ENCODE data around the gene CCSER1. TPM values are rescaled to one million over a fixed set of nuclear protein-coding genes. Genes with fewer than 3 reads are reported as not detected.

CCSER1 gene
- total RNA-seq, 1 experiment from 2014 or later = 0.05 TPM

- ATAC-seq (no peak), DNase-seq (ENCODE audit: low read depth, low spot score) (no peak)
- no TSS peak for BruUV-seq (replicated peaks)
- intact Hi-C loops (cut with micrococcal nuclease; ENCODE audit: unreplicated experiment) = no loop called here
- Histone ChIP-seq H3K4me1 (ENCODE audit: control insufficient read depth, insufficient read depth, low read length) (no peaks in the 10 kb centered on the region), H3K9me3 (ENCODE audit: control insufficient read depth, insufficient read depth, low read depth, low read length) (no peaks in the 10 kb centered on the region), H3K36me3 (ENCODE audit: control insufficient read depth, insufficient read depth, low read length) (no peaks in the 10 kb centered on the region), H3K27me3 (ENCODE audit: control insufficient read depth, insufficient read depth, low read length) (no peaks in the 10 kb centered on the region), H3K27ac (ENCODE audit: low read length) (no peak overlapping the region), H3K4me3 (ENCODE audit: low read depth in 2 of 2, low read length in 2 of 2) (no peak overlapping the region)
- CTCF ChIA-PET = no interaction called here
- POLR2A ChIA-PET = no interaction called here
- no peak for TF ChIP-seq TCF7L2 (IDR thresholded peaks at IDR 0.05; ENCODE audit: low read depth, low read length)
- TF ChIP-seq POLR2AphosphoS5 (IDR thresholded peaks at IDR 0.05; ENCODE audit: low read depth, low read length) = no peak
- TF ChIP-seq CTCF (IDR thresholded peaks at IDR 0.05) = no peak
- TF ChIP-seq SIN3A (IDR thresholded peaks at IDR 0.05; ENCODE audit: borderline replicate concordance, insufficient read depth, low read depth, low read length) = no peak
- TF ChIP-seq REST (IDR thresholded peaks at IDR 0.05; ENCODE audit: insufficient read depth in 1 of 2, low read depth in 2 of 2, low read length in 1 of 2) = no peak
- in situ Hi-C loops (cut with HindIII; ENCODE audit: low pct_unique_long_range_greater_than_20kb, low sequenced_read_pairs) = no loop called here
These were observed 493.9 kb downstream of the CCSER1 start for GRCh38 chr4:90621080-90621479.

GRCh38 chr4:90624781-90625180, 497.6 kb downstream of the CCSER1 start:
- H3K4me3 ChIP-seq (ENCODE audit: low read depth in 2 of 2, low read length in 2 of 2) = no peak overlapping the region
- no peaks in the 10 kb centered on the region for H3K9me3 ChIP-seq (ENCODE audit: control insufficient read depth, insufficient read depth, low read depth, low read length)
- ChIA-PET POLR2A (no interaction called here), CTCF (no interaction called here)
- H3K27ac ChIP-seq (ENCODE audit: low read length) = no peak overlapping the region
- no peaks in the 10 kb centered on the region for H3K36me3 ChIP-seq (ENCODE audit: control insufficient read depth, insufficient read depth, low read length)
- ATAC-seq = no peak
- DNase-seq (ENCODE audit: low read depth, low spot score) = no peak
- no peaks in the 10 kb centered on the region for H3K4me1 ChIP-seq (ENCODE audit: control insufficient read depth, insufficient read depth, low read length)
- no TSS peak for BruUV-seq (replicated peaks)
- in situ Hi-C loops (cut with HindIII; ENCODE audit: low pct_unique_long_range_greater_than_20kb, low sequenced_read_pairs) = no loop called here
- no peaks in the 10 kb centered on the region for H3K27me3 ChIP-seq (ENCODE audit: control insufficient read depth, insufficient read depth, low read length)
- TF ChIP-seq REST (IDR thresholded peaks at IDR 0.05; ENCODE audit: insufficient read depth in 1 of 2, low read depth in 2 of 2, low read length in 1 of 2) (no peak), CTCF (IDR thresholded peaks at IDR 0.05) (no peak), POLR2AphosphoS5 (IDR thresholded peaks at IDR 0.05; ENCODE audit: low read depth, low read length) (no peak), SIN3A (IDR thresholded peaks at IDR 0.05; ENCODE audit: borderline replicate concordance, insufficient read depth, low read depth, low read length) (no peak), TCF7L2 (IDR thresholded peaks at IDR 0.05; ENCODE audit: low read depth, low read length) (no peak)
- intact Hi-C loops (cut with micrococcal nuclease; ENCODE audit: unreplicated experiment) = no loop called here
